Peyer's patch (tissue), 4 donors: ENCODE results near the gene KIAA1755. TPM values are rescaled to one million over a fixed set of nuclear protein-coding genes. Genes with fewer than 3 reads are reported as not detected.

ENCODE experiments used
- DNase-seq, 3 donors: peaks; one replicate each; pipeline ENCODE4 v3.0.0-alpha.2; 2017 to 2019
- H3K27ac ChIP-seq, 4 donors: fragments of 200-600 bp; sonication (generic); one replicate each; pipeline ENCODE4 v1.5.1; 2016 to 2019
- H3K27me3 ChIP-seq, 2 donors: fragments of 200-600 bp; sonication (generic); one replicate each; pipeline ENCODE4 v1.5.1; 2019
- H3K36me3 ChIP-seq, 3 donors: fragments of 200-600 bp; sonication (generic); one replicate each; pipeline ENCODE4 v1.5.1; 2016 to 2019
- H3K4me1 ChIP-seq, 4 donors: fragments of 200-600 bp; sonication (generic); one replicate each; pipeline ENCODE4 v1.5.1; 2016 to 2019
- H3K4me3 ChIP-seq, 4 donors: fragments of 200-600 bp; sonication (generic); 1 replicate in 3 of 4; 2 replicates in 1 of 4; pipeline ENCODE4 v1.5.1; 2016 to 2019; ENCODE audit warnings: mild to moderate bottlenecking in 1 of 4
- H3K9me3 ChIP-seq, 4 donors: fragments of 200-600 bp; sonication (generic); one replicate each; pipeline ENCODE4 v1.5.1; 2016 to 2019; ENCODE audit warnings: mild to moderate bottlenecking in 1 of 4
- POLR2A ChIP-seq, 2 donors: fragments of 450-650 bp; IDR thresholded peaks; one replicate each; pipeline ENCODE4 v1.5.1; 2017; ENCODE audit warnings: antibody characterized with exemption in 2 of 2, mild to moderate bottlenecking in 2 of 2, moderate library complexity in 2 of 2
- total RNA-seq, 4 donors: library from RNA; depleted of rRNA; stranded (reverse); fragments of >200 nt; gene quantifications; one replicate each; pipeline ENCODE4 v1.1.0, GENCODE V29; 2016
- TF ChIP-seq, protein P1 (sequence below), 6 experiments: fragments of 450-650 bp in 4 of 6; fragments of 200-600 bp in 2 of 6; sonication (generic) in 1 of 6; IDR thresholded peaks; one replicate each; pipeline ENCODE4 v1.5.1; 2017 to 2019; ENCODE audit warnings: antibody characterized with exemption in 6 of 6, mild to moderate bottlenecking in 3 of 6, moderate library complexity in 1 of 6

Gene KIAA1755
- total RNA-seq, 4 donors from 2014 or later = 0.35 to 4.1 (median 2.0) TPM

DNA sequence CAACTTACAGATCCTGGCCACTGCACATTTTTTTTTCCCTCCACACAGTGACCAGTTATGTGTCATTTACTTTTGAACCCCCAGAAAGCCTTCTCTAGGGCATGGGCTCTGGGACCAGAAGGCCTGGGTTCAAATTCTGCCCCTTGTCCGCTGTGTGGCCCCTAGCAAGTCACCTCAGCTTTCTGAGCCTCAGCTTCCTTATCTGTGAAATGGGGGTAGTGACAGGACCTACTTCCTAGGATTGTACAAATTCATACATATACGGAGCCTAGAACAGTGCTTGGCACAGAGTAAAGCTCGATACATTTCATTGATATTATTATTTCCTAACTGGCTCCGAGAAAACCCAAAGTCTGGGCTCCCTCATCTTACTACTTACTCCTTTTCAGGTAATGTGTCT is 45.0 kb upstream of the KIAA1755 start:
- Histone ChIP-seq H3K4me3 (no peak overlapping the region), H3K27me3 (no peaks in the 10 kb centered on the region), H3K4me1 (no peaks in the 10 kb centered on the region), H3K27ac (no peak overlapping the region), H3K36me3 (no peaks in the 10 kb centered on the region), H3K9me3 (no peaks in the 10 kb centered on the region)
- TF ChIP-seq, protein P1, sequence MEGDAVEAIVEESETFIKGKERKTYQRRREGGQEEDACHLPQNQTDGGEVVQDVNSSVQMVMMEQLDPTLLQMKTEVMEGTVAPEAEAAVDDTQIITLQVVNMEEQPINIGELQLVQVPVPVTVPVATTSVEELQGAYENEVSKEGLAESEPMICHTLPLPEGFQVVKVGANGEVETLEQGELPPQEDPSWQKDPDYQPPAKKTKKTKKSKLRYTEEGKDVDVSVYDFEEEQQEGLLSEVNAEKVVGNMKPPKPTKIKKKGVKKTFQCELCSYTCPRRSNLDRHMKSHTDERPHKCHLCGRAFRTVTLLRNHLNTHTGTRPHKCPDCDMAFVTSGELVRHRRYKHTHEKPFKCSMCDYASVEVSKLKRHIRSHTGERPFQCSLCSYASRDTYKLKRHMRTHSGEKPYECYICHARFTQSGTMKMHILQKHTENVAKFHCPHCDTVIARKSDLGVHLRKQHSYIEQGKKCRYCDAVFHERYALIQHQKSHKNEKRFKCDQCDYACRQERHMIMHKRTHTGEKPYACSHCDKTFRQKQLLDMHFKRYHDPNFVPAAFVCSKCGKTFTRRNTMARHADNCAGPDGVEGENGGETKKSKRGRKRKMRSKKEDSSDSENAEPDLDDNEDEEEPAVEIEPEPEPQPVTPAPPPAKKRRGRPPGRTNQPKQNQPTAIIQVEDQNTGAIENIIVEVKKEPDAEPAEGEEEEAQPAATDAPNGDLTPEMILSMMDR (IDR thresholded peaks at IDR 0.05) = no peak
- no peak for TF ChIP-seq POLR2A (IDR thresholded peaks at IDR 0.05)
- no peak for DNase-seq

DNA sequence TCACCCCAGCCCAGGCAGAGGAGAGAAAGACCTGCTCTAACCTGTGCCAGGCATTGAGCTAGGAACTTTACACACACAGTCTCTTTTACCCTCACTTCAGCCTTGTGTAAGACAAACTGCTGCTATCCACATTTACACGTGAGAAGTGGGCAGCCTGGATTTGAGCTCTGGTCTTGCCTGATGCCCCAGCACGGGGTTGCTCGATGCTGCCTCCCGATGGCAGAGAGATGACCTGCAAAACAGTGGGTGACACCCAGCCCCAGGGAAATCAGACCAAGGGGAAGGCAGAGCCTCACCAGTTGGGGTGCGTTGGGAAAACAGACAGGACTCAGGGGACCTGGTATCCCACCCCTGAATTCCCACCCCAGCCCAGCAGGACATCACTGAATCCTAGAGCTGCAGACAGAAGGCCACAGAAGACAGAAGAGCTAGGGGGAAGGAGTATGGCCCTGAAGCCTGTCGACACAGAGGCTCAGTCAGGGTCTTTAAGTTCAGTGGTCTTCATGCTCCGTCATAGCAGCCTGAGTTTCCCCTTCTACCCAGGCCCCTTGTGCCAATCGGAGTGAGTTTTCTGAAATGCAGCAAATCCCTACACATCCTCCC is 44.4 kb upstream of the KIAA1755 start:
- no peak for TF ChIP-seq POLR2A (IDR thresholded peaks at IDR 0.05)
- TF ChIP-seq, protein P1 (IDR thresholded peaks at IDR 0.05) = peak in 3 of 6 experiments; percentile 7 to 17 (median 11)
- DNase-seq = peak in 1 of 3 donors; percentile 49
- H3K36me3 ChIP-seq = no peaks in the 10 kb centered on the region
- H3K27me3 ChIP-seq = no peaks in the 10 kb centered on the region
- no peak overlapping the region for H3K27ac ChIP-seq
- H3K4me1 ChIP-seq = no peaks in the 10 kb centered on the region
- no peak overlapping the region for H3K4me3 ChIP-seq
- H3K9me3 ChIP-seq = no peaks in the 10 kb centered on the region

DNA sequence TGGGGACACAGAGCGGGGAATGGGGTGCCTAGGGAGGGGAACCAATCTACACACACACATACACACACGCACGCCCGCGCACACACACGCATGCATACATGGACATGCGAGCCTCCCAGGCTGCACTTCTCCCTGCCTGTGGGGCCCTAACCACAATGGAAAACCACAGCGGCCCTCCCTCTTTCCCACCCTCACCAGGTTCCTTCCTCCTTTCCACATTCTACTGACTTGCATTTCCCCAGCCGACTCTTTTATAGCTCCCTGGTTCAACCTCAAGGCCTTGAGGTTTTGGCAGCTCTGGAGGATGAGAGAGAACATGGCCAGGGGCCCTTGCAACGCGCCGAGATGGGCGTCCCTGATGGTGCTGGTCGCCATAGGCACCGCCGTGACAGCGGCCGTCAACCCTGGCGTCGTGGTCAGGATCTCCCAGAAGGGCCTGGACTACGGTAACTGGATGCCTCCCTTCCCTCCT is 43.4 kb upstream of the KIAA1755 start, which contains the start of gene BPI:
Gene BPI, plus strand, starts transcription at position 249 of the 472 bp plus-strand sequence. Its CDS starts 68 bp downstream, at position 317.
- Histone ChIP-seq H3K4me3 (no peak within 1 kb of the TSS), H3K36me3 (no peaks in the 10 kb centered on the region), H3K27ac (no peak within 1 kb of the TSS), H3K27me3 (no peaks in the 10 kb centered on the region), H3K9me3 (no peaks in the 10 kb centered on the region), H3K4me1 (no peaks in the 10 kb centered on the region)
- DNase-seq = no peak
- TF ChIP-seq, protein P1 (IDR thresholded peaks at IDR 0.05) = no peak
- TF ChIP-seq POLR2A (IDR thresholded peaks at IDR 0.05) = no peak

DNA sequence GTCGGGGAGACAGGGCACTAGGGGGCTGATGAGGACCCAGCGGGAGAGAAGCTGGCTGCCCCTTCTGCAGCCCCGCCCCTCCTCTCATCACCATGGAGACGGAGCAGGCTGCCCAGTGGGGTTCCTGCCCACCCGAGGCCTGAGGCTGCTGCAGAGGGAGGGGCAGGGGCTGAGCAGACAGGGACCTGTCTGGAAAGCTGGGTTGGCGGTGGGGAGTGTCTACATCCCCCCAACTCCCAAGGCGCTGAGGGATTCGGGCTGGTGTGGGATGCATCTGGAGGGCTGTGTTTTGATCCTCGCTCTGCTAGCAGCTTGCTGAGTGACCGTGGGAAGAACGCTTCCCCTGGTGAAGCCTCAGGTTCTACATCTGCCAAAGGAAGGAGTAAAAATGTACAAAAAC is 42.3 kb upstream of the KIAA1755 start:
- Histone ChIP-seq H3K36me3 (no peaks in the 10 kb centered on the region), H3K27me3 (no peaks in the 10 kb centered on the region), H3K9me3 (no peaks in the 10 kb centered on the region), H3K27ac (no peak overlapping the region), H3K4me3 (no peak overlapping the region), H3K4me1 (no peaks in the 10 kb centered on the region)
- no peak for TF ChIP-seq POLR2A (IDR thresholded peaks at IDR 0.05)
- TF ChIP-seq, protein P1 (IDR thresholded peaks at IDR 0.05) = no peak
- no peak for DNase-seq

DNA sequence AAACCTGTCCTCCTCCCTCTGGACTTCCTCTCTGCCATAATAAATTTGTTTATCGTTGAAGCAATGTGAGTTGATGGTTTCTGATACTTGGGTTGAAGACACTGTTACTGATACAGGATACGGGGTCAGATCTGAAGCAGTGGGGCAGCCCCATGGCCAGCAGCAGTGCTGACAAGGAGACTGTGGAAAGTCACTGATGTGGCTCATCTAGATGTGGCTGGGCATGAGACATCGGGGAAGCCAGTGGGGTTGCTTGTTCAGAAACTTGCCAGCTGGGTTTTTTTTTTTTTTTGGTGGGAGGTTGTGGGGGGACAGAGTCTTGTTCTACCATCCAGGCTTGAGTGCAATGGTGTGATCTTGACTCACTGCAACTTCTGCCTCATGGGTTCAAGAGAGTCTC is 40.8 kb upstream of the KIAA1755 start:
- Histone ChIP-seq H3K36me3 (no peaks in the 10 kb centered on the region), H3K9me3 (no peaks in the 10 kb centered on the region)
- TF ChIP-seq, protein P1 (IDR thresholded peaks at IDR 0.05) = no peak
- no peak for TF ChIP-seq POLR2A (IDR thresholded peaks at IDR 0.05)

More for the DNA sequence above, 40.8 kb upstream of the KIAA1755 start:
- H3K4me1 ChIP-seq = no peaks in the 10 kb centered on the region
- no peak overlapping the region for H3K4me3 ChIP-seq
- H3K27ac ChIP-seq = no peak overlapping the region
- no peaks in the 10 kb centered on the region for H3K27me3 ChIP-seq
- no peak for DNase-seq
